AG04450 (cell line): ENCODE measurements around the gene INPP5D. TPM values are rescaled to one million over a fixed set of nuclear protein-coding genes. Genes with fewer than 3 reads are reported as not detected.
"Not testable (repeated sequence)": the region's sequence is repeated elsewhere in the genome, so short reads cannot be mapped to it uniquely, and the experiment has no call there.

ENCODE experiments used
- CTCF ChIA-PET: fragments of 300-600, 350-600 bp; formaldehyde crosslinking; extraction: SDS; loops from one replicate; lab custom pipeline; 2022; ENCODE audit warnings: antibody characterized with exemption, inconsistent platforms; lab: Charles Lee
- POLR2A ChIA-PET: fragments of 350-600 bp; formaldehyde crosslinking; extraction: SDS; loops from one replicate; lab custom pipeline; 2021; ENCODE audit warnings: antibody characterized with exemption, inconsistent platforms; lab: Yijun Ruan, JAX
- DNase-seq: peaks from one replicate; pipeline ENCODE4 v3.0.0-alpha.2; 2011; ENCODE audit warnings: low read depth, low spot score
- H3K27ac ChIP-seq: one replicate; pipeline ENCODE4 v1.5.1; 2012; ENCODE audit warnings: low read depth, low read length, control low read depth
- H3K27me3 ChIP-seq: one replicate; pipeline ENCODE4 v1.6.0; 2012; ENCODE audit warnings: low read length; ENCODE audit not compliant: control insufficient read depth, insufficient read depth
- H3K4me3 ChIP-seq: 2 replicates; pipeline ENCODE4 v1.5.1; 2011; ENCODE audit warnings: mild to moderate bottlenecking, low read depth, low read length, control low read depth
- H3K9me3 ChIP-seq: 2 replicates; pipeline ENCODE4 v1.5.1; 2012; ENCODE audit warnings: low read length; ENCODE audit not compliant: control insufficient read depth, insufficient read depth
- CTCF ChIP-seq: IDR thresholded peaks from 2 replicates; pipeline ENCODE4 v1.5.1; 2011; ENCODE audit warnings: low read depth, low read length, control low read depth, inconsistent platforms
- polyA plus RNA-seq: library from polyadenylated mRNA; depleted of rRNA; stranded (reverse); fragments of >200 nt; gene quantifications from 2 replicates; pipeline ENCODE4 v1.2.3, GENCODE V29; 2011

The INPP5D gene
- polyA plus RNA-seq, 1 experiment, result 0.43 TPM

- no peaks in the 10 kb centered on the region for H3K9me3 ChIP-seq
- CTCF ChIA-PET, result no interaction called here
- H3K27me3 ChIP-seq, result peaks cover 29% of the 10 kb centered on the region
- POLR2A ChIA-PET, result no interaction called here
- H3K4me3 ChIP-seq, result no peak overlapping the region
- no peak overlapping the region for H3K27ac ChIP-seq
- DNase-seq, result no peak
- TF ChIP-seq CTCF, result no peak
These were observed 126.7 kb downstream of the INPP5D start for GRCh38 chr2:233186851-233187250.

- Histone ChIP-seq H3K27me3 (peaks cover 23% of the 10 kb centered on the region), H3K9me3 (no peaks in the 10 kb centered on the region), H3K4me3 (no peak overlapping the region), H3K27ac (no peak overlapping the region)
- DNase-seq, result no peak
- ChIA-PET CTCF (no interaction called here), POLR2A (no interaction called here)
- TF ChIP-seq CTCF, result no peak
These were observed 128.9 kb downstream of the INPP5D start for GRCh38 chr2:233189025-233189424.

- POLR2A ChIA-PET, H3K4me3 ChIP-seq, CTCF ChIA-PET, H3K9me3 ChIP-seq, DNase-seq, H3K27ac ChIP-seq: not testable (repeated sequence)
- H3K27me3 ChIP-seq, result peaks cover 15% of the 10 kb centered on the region
These were observed 130.9 kb downstream of the INPP5D start for GRCh38 chr2:233191016-233191415.

GRCh38 chr2:233193738-233194137 lies 133.6 kb downstream of the INPP5D start:
- TF ChIP-seq CTCF, result no peak
- DNase-seq, result no peak
- ChIA-PET CTCF (no interaction called here), POLR2A (no interaction called here)
- Histone ChIP-seq H3K27me3 (peaks cover 22% of the 10 kb centered on the region), H3K27ac (no peak overlapping the region), H3K4me3 (no peak overlapping the region), H3K9me3 (no peaks in the 10 kb centered on the region)

GRCh38 chr2:233195027-233195426 lies 134.9 kb downstream of the INPP5D start:
- DNase-seq, result no peak
- CTCF ChIA-PET, result no interaction called here
- no peaks in the 10 kb centered on the region for H3K9me3 ChIP-seq
- POLR2A ChIA-PET, result no interaction called here
- TF ChIP-seq CTCF, result no peak
- H3K27me3 ChIP-seq, result peaks cover 25% of the 10 kb centered on the region
- no peak overlapping the region for H3K27ac ChIP-seq
- H3K4me3 ChIP-seq, result no peak overlapping the region

- TF ChIP-seq CTCF, result no peak
- no peaks in the 10 kb centered on the region for H3K9me3 ChIP-seq
- CTCF ChIA-PET, result no interaction called here
These were observed 136.9 kb downstream of the INPP5D start for GRCh38 chr2:233197022-233197421.

More at GRCh38 chr2:233197022-233197421, 136.9 kb downstream of the INPP5D start:
- Histone ChIP-seq H3K27ac (no peak overlapping the region), H3K4me3 (no peak overlapping the region), H3K27me3 (peaks cover 27% of the 10 kb centered on the region)
- no peak for DNase-seq
- POLR2A ChIA-PET, result no interaction called here
